Activated T-helper 2 cell treated with anti-CD3 and anti-CD28 coated beads, Interferon-gamma antibody, Interleukin-2, Interleukin-4, amounts not matched to agents 10 μg/mL and 5 μg/mL and 100 μg/mL, durations not matched to agents 14 hours and 24 hours and 36 hours (primary cell): ENCODE data around the gene FHL5. TPM values are rescaled to one million over a fixed set of nuclear protein-coding genes. Genes with fewer than 3 reads are reported as not detected.

Experiments
- DNase-seq: peaks from one replicate; pipeline ENCODE4 v3.0.0; 2021; ENCODE audit warnings: low spot score
- H3K27ac Mint-ChIP-seq: one replicate; pipeline ENCODE4 v1.8.0; 2021; ENCODE audit warnings: mixed read lengths
- H3K27me3 Mint-ChIP-seq: one replicate; pipeline ENCODE4 v1.8.0; 2021; ENCODE audit warnings: low read depth, mixed read lengths
- H3K36me3 Mint-ChIP-seq: one replicate; pipeline ENCODE4 v1.8.0; 2021; ENCODE audit warnings: low read depth, mixed read lengths
- H3K4me1 Mint-ChIP-seq: one replicate; pipeline ENCODE4 v1.8.0; 2021; ENCODE audit warnings: low read depth, mixed read lengths
- H3K4me3 Mint-ChIP-seq: one replicate; pipeline ENCODE4 v1.8.0; 2021; ENCODE audit warnings: low read depth, mild to moderate bottlenecking, moderate library complexity, mixed read lengths
- H3K9me3 Mint-ChIP-seq: one replicate; pipeline ENCODE4 v1.8.0; 2021; ENCODE audit warnings: mixed read lengths
- intact Hi-C: fragments of 100-400 bp; cut with micrococcal nuclease; formaldehyde crosslinking; loops from one replicate; pipeline ENCODE4 v1.15.1; 2023
- total RNA-seq: library from RNA; stranded (reverse); gene quantifications from 2 replicates; pipeline ENCODE4 v1.2.3, GENCODE V29; 2022

The FHL5 gene
- total RNA-seq, 1 donor from 2014 or later: not detected

DNA sequence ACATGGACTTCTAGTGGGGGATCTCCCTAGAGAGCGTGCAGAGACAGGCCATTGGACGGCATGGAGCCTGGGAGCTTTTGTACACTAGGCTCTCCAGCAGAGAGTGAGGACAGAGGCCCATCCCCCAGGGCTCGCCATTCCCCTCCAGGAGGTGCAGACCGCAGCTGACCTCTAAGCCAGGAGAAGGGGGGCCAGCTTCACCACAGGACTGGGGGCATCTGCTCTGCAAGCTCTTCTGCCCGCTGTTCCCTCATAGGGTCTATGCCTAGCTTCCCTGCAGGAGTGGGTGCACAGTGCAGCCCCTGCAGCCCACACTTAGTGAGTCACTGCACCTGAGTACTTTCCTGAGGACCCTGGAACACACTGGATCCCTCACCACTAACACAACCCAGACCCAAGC lies 94.4 kb downstream of the FHL5 start:
- no peak overlapping the region for H3K27ac Mint-ChIP-seq
- no peaks in the 10 kb centered on the region for H3K27me3 Mint-ChIP-seq
- intact Hi-C loops: no loop called here
- H3K4me1 Mint-ChIP-seq: no peaks in the 10 kb centered on the region
- no peak for DNase-seq
- H3K36me3 Mint-ChIP-seq: no peaks in the 10 kb centered on the region
- no peak overlapping the region for H3K4me3 Mint-ChIP-seq
- H3K9me3 Mint-ChIP-seq: no peaks in the 10 kb centered on the region

DNA sequence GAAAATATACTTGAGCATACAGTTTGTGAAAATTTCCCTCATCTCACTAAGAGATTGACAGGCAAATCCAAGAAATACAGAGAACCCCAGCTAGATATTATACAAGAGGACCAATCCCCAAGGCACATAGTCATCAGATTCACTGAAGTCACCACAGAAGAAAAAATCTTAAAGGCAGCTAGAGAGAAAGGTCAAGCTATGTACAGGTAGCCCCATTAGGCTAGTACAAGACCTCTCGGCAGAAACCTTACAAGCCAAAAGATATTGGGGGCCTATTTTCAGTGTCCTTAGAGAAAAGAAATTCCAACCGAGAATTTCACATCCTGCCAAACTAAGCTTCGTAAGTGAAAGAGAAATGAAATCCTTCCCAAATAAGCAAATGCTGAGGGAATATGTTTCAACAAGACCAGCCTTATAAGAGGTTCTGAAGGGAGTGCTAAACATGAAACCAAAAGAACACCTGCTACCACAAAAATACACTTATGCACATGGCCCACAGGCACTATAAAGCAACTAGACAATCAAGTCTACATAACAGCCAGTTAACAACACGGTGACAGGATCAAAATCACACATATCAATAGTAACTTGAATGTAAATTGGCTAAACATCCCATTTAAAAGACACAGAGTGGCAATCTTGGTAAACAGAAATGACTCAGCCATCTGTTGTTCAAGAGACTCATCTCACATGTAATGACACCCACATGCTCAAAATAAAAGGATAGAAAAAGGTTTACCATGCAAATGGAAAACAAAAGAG lies 96.3 kb downstream of the FHL5 start:
- no peak for DNase-seq
- Mint-ChIP-seq H3K4me3 (no peak overlapping the region), H3K36me3 (no peaks in the 10 kb centered on the region), H3K9me3 (no peaks in the 10 kb centered on the region), H3K27me3 (no peaks in the 10 kb centered on the region), H3K27ac (no peak overlapping the region), H3K4me1 (no peaks in the 10 kb centered on the region)
- intact Hi-C loops: no loop called here

Other genes with a start within 250 kb of the FHL5 start
- gene UFL1, start 41.3 kb upstream of the FHL5 start, total RNA-seq: 27.0 and 27.3 TPM in 2 replicates